ENCODE measurements around the gene TPCN1. TPM values are rescaled to one million over a fixed set of nuclear protein-coding genes. Genes with fewer than 3 reads are reported as not detected.

TPCN1 gene
- total RNA-seq, 1 experiment from 2014 or later: 43.0 TPM

- no peak for DNase-seq (ENCODE audit: unreplicated experiment)
- CTCF ChIA-PET: interaction anchor here (0.6 kb wide), 1 partner anchor 29 kb away, joined by 3 read pairs; no protein-coding TSS in a partner anchor
- POLR2A ChIA-PET: interaction anchor here (1.4 kb wide), 1 partner anchor 9 kb away, joined by 5 read pairs; the partner anchor contains the start of gene SLC8B1
- no peak for TF ChIP-seq CTCF (IDR thresholded peaks at IDR 0.05; ENCODE audit: unreplicated experiment)
- no peaks in the 10 kb centered on the region for H3K27me3 Mint-ChIP-seq (ENCODE audit: insufficient read depth, unreplicated experiment)
- H3K4me3 Mint-ChIP-seq (ENCODE audit: unreplicated experiment): no peak overlapping the region
- no peak overlapping the region for H3K27ac Mint-ChIP-seq (ENCODE audit: low read depth, unreplicated experiment)
- H3K36me3 Mint-ChIP-seq (ENCODE audit: insufficient read depth, unreplicated experiment): peaks cover 44% of the 10 kb centered on the region
- BruUV-seq (replicated peaks): no TSS peak
- H3K4me1 Mint-ChIP-seq (ENCODE audit: insufficient read depth, unreplicated experiment): peaks cover 5% of the 10 kb centered on the region
- H3K9me3 Mint-ChIP-seq (ENCODE audit: unreplicated experiment): no peaks in the 10 kb centered on the region
- intact Hi-C loops (cut with micrococcal nuclease): no loop called here
These were observed 104.7 kb downstream of the TPCN1 start for GRCh38 chr12:113325916-113326315.

GRCh38 chr12:113326775-113327395, 105.6 kb downstream of the TPCN1 start:
- no TSS peak for BruUV-seq (replicated peaks)
- DNase-seq (ENCODE audit: unreplicated experiment): no peak
- CTCF ChIA-PET: interaction anchor here (0.6 to 0.7 kb wide), 2 partner anchors 16 to 28 kb away, joined by 3 read pairs; no protein-coding TSS in a partner anchor
- POLR2A ChIA-PET: interaction anchor here (0.5 to 1.4 kb wide), 3 partner anchors 8 to 142 kb away, joined by 3 to 5 read pairs (median 3); partner anchors contain the start of genes DDX54 and SLC8B1
- no peaks in the 10 kb centered on the region for H3K27me3 Mint-ChIP-seq (ENCODE audit: insufficient read depth, unreplicated experiment)
- intact Hi-C loops (cut with micrococcal nuclease): no loop called here
- H3K36me3 Mint-ChIP-seq (ENCODE audit: insufficient read depth, unreplicated experiment): peaks cover 48% of the 10 kb centered on the region
- H3K9me3 Mint-ChIP-seq (ENCODE audit: unreplicated experiment): no peaks in the 10 kb centered on the region
- no peak for TF ChIP-seq CTCF (IDR thresholded peaks at IDR 0.05; ENCODE audit: unreplicated experiment)
- H3K27ac Mint-ChIP-seq (ENCODE audit: low read depth, unreplicated experiment): no peak overlapping the region
- H3K4me1 Mint-ChIP-seq (ENCODE audit: insufficient read depth, unreplicated experiment): peaks cover 5% of the 10 kb centered on the region
- no peak overlapping the region for H3K4me3 Mint-ChIP-seq (ENCODE audit: unreplicated experiment)

GRCh38 chr12:113328368-113328889, 107.2 kb downstream of the TPCN1 start:
- Mint-ChIP-seq H3K4me1 (ENCODE audit: insufficient read depth, unreplicated experiment) (peaks cover 5% of the 10 kb centered on the region), H3K27ac (ENCODE audit: low read depth, unreplicated experiment) (no peak overlapping the region), H3K27me3 (ENCODE audit: insufficient read depth, unreplicated experiment) (no peaks in the 10 kb centered on the region), H3K36me3 (ENCODE audit: insufficient read depth, unreplicated experiment) (peaks cover 49% of the 10 kb centered on the region), H3K9me3 (ENCODE audit: unreplicated experiment) (no peaks in the 10 kb centered on the region), H3K4me3 (ENCODE audit: unreplicated experiment) (no peak overlapping the region)
- BruUV-seq (replicated peaks): no TSS peak
- TF ChIP-seq CTCF (IDR thresholded peaks at IDR 0.05; ENCODE audit: unreplicated experiment): no peak
- POLR2A ChIA-PET: interaction anchor here (0.6 kb wide), 1 partner anchor 581 kb away, joined by 4 read pairs; no protein-coding TSS in a partner anchor
- intact Hi-C loops (cut with micrococcal nuclease): no loop called here
- CTCF ChIA-PET: interaction anchor here (0.6 to 1.6 kb wide), 2 partner anchors 30 to 97 kb away, joined by 3 to 5 read pairs; no protein-coding TSS in a partner anchor
- DNase-seq (ENCODE audit: unreplicated experiment): no peak

GRCh38 chr12:113329022-113329790, 107.9 kb downstream of the TPCN1 start:
- no peaks in the 10 kb centered on the region for H3K27me3 Mint-ChIP-seq (ENCODE audit: insufficient read depth, unreplicated experiment)
- H3K4me1 Mint-ChIP-seq (ENCODE audit: insufficient read depth, unreplicated experiment): peaks cover 5% of the 10 kb centered on the region
- intact Hi-C loops (cut with micrococcal nuclease): no loop called here
- peaks cover 42% of the 10 kb centered on the region for H3K36me3 Mint-ChIP-seq (ENCODE audit: insufficient read depth, unreplicated experiment)
- ChIA-PET CTCF (interaction anchor here (0.6 to 1.6 kb wide), 3 partner anchors 31 to 280 kb away, joined by 3 to 5 read pairs (median 3); no protein-coding TSS in a partner anchor), POLR2A (interaction anchor here (0.7 to 1.0 kb wide), 2 partner anchors 11 to 37 kb away, joined by 3 to 5 read pairs; no protein-coding TSS in a partner anchor)
- no TSS peak for BruUV-seq (replicated peaks)
- no peaks in the 10 kb centered on the region for H3K9me3 Mint-ChIP-seq (ENCODE audit: unreplicated experiment)
- no peak overlapping the region for H3K4me3 Mint-ChIP-seq (ENCODE audit: unreplicated experiment)
- no peak overlapping the region for H3K27ac Mint-ChIP-seq (ENCODE audit: low read depth, unreplicated experiment)
- TF ChIP-seq CTCF (IDR thresholded peaks at IDR 0.05; ENCODE audit: unreplicated experiment): no peak
- no peak for DNase-seq (ENCODE audit: unreplicated experiment)
